OCI-LY7 (cell line): ENCODE data around the gene MBIP. TPM values are rescaled to one million over a fixed set of nuclear protein-coding genes. Genes with fewer than 3 reads are reported as not detected.

Experiments used
- BruUV-seq: library from RNA; stranded (reverse); fragments of 400-500 nt; replicated peaks from 2 replicates; lab custom pipeline; 2021; lab: Mats Ljungman, UMichigan
- CTCF ChIA-PET: fragments of 300-600 bp; sonication (Branson Sonifier 250); formaldehyde crosslinking; loops from one replicate; lab custom pipeline; 2022; ENCODE audit warnings: antibody characterized with exemption; ENCODE audit not compliant: unreplicated experiment; lab: Charles Lee
- POLR2A ChIA-PET: fragments of 300-600 bp; sonication (Branson Sonifier 250); formaldehyde crosslinking; loops from one replicate; lab custom pipeline; 2022; ENCODE audit warnings: antibody characterized with exemption; lab: Charles Lee
- DNase-seq: peaks from one replicate; pipeline ENCODE4 v3.0.0-alpha.2; 2015; ENCODE audit warnings: low spot score
- H2AFZ ChIP-seq: fragments of 200-600 bp; sonication (generic), shearing (Covaris generic); 2 replicates; pipeline ENCODE4 v1.6.1; 2014; ENCODE audit warnings: mild to moderate bottlenecking, antibody characterized with exemption, low read length, moderate library complexity
- H3K27ac ChIP-seq: fragments of 200-600 bp; sonication (generic); 2 replicates; pipeline ENCODE4 v1.5.1; 2014; ENCODE audit warnings: mixed run types, low read depth, mild to moderate bottlenecking, moderate library complexity, low read length, inconsistent platforms; ENCODE audit not compliant: poor library complexity, severe bottlenecking
- H3K36me3 ChIP-seq: fragments of 200-600 bp; sonication (generic); 2 replicates; pipeline ENCODE4 v1.6.1; 2014; ENCODE audit warnings: mild to moderate bottlenecking, antibody characterized with exemption, low read length, moderate library complexity, mixed read lengths; ENCODE audit not compliant: insufficient read depth
- H3K4me1 ChIP-seq: fragments of 200-600 bp; sonication (generic); 2 replicates; pipeline ENCODE4 v1.5.1; 2014; ENCODE audit warnings: mild to moderate bottlenecking, low read length; ENCODE audit not compliant: insufficient read depth, poor library complexity, severe bottlenecking
- H3K4me2 ChIP-seq: fragments of 200-600 bp; sonication (generic); 2 replicates; pipeline ENCODE4 v1.6.1; 2014; ENCODE audit warnings: mild to moderate bottlenecking, low read length
- H3K4me3 ChIP-seq: fragments of 200-600 bp; sonication (generic); 2 replicates; pipeline ENCODE4 v1.5.1; 2014; ENCODE audit warnings: mild to moderate bottlenecking, low read depth, low read length; ENCODE audit not compliant: poor library complexity, severe bottlenecking
- H3K79me2 ChIP-seq: fragments of 200-600 bp; sonication (generic); 2 replicates; pipeline ENCODE4 v1.6.1; 2016; ENCODE audit warnings: low read depth, mild to moderate bottlenecking, low read length, moderate library complexity, mixed read lengths; ENCODE audit not compliant: insufficient read depth
- H3K9me2 ChIP-seq: fragments of 200-600 bp; sonication (generic); 2 replicates; pipeline ENCODE4 v1.6.1; 2016; ENCODE audit warnings: mild to moderate bottlenecking, low read length, mixed read lengths; ENCODE audit not compliant: insufficient read depth
- H3K9me3 ChIP-seq: fragments of 200-600 bp; sonication (generic); 2 replicates; pipeline ENCODE4 v1.6.1; 2014; ENCODE audit warnings: mild to moderate bottlenecking, mixed run types, low read length, mixed read lengths
- H4K20me1 ChIP-seq: fragments of 200-600 bp; sonication (generic); 2 replicates; pipeline ENCODE4 v1.6.1; 2014; ENCODE audit warnings: mild to moderate bottlenecking, antibody characterized with exemption, low read length, moderate library complexity, mixed read lengths; ENCODE audit not compliant: insufficient read depth
- CTCF ChIP-seq: fragments of 200-600 bp; sonication (generic); conservative IDR thresholded peaks from 2 replicates; pipeline ENCODE4 v1.5.1; 2014; ENCODE audit warnings: mild to moderate bottlenecking, antibody characterized with exemption, low read length, moderate library complexity, mixed read lengths
- EZH2phosphoT487 ChIP-seq: fragments of 200-600 bp; sonication (generic); IDR thresholded peaks from 2 replicates; pipeline ENCODE4 v1.6.1; 2018; ENCODE audit warnings: low read depth, borderline replicate concordance, mild to moderate bottlenecking, mixed run types, antibody characterized with exemption, low read length, moderate library complexity, mixed read lengths
- intact Hi-C: fragments of 100-400 bp; cut with micrococcal nuclease; formaldehyde crosslinking; loops from one replicate; pipeline ENCODE4 v1.10.0; 2022; ENCODE audit not compliant: unreplicated experiment
- total RNA-seq, 2 experiments: library from RNA; depleted of rRNA in 1 of 2; stranded (reverse); fragments of >200 nt in 1 of 2; shearing (Covaris generic) in 1 of 2; gene quantifications; 2 replicates each; pipeline ENCODE4 v1.2.3, GENCODE V29; 2014 to 2022

Gene MBIP
- total RNA-seq, 2 experiments from 2014 or later = 8.8 to 28.1 TPM

GRCh38 chr14:36324897-36325296 lies 4.5 kb upstream of the MBIP start:
- H3K4me2 ChIP-seq = no peak overlapping the region
- no peak overlapping the region for H2AFZ ChIP-seq
- no peaks in the 10 kb centered on the region for H3K4me1 ChIP-seq
- ChIA-PET POLR2A (no interaction called here), CTCF (no interaction called here)
- BruUV-seq = no TSS peak
- H3K79me2 ChIP-seq = peaks cover 3% of the 10 kb centered on the region
- no peak for DNase-seq
- H3K9me2 ChIP-seq = no peaks in the 10 kb centered on the region
- intact Hi-C loops = no loop called here
- H3K4me3 ChIP-seq = no peak overlapping the region
- peaks cover under 1% of the 10 kb centered on the region; the same call in 1 of the 2 replicates for H4K20me1 ChIP-seq
- H3K27ac ChIP-seq = no peak overlapping the region
- H3K9me3 ChIP-seq = peaks cover 4% of the 10 kb centered on the region; the same call in 1 of the 2 replicates
- H3K36me3 ChIP-seq = no peaks in the 10 kb centered on the region
- TF ChIP-seq EZH2phosphoT487 = no peak

GRCh38 chr14:36320897-36321381 lies 502 bp upstream of the MBIP start:
- intact Hi-C loops = no loop called here
- Histone ChIP-seq H3K9me3 (peaks cover 4% of the 10 kb centered on the region; the same call in 1 of the 2 replicates), H3K79me2 (peaks cover 42% of the 10 kb centered on the region), H4K20me1 (peaks cover 14% of the 10 kb centered on the region), H3K4me3 (peak overlapping the region; percentile 97), H3K9me2 (no peaks in the 10 kb centered on the region), H2AFZ (peak overlapping the region; percentile 96), H3K36me3 (no peaks in the 10 kb centered on the region), H3K27ac (no peak overlapping the region), H3K4me1 (peaks cover 6% of the 10 kb centered on the region), H3K4me2 (peak overlapping the region; percentile 73)
- ChIA-PET POLR2A (interaction anchor here (0.6 to 1.2 kb wide), 4 partner anchors 15 to 782 kb away, joined by 3 to 4 read pairs (median 3); no protein-coding TSS in a partner anchor), CTCF (no interaction called here)
- DNase-seq = no peak
- BruUV-seq = TSS peak; percentile 89
- TF ChIP-seq EZH2phosphoT487 = no peak
- TF ChIP-seq CTCF = no peak

DNA sequence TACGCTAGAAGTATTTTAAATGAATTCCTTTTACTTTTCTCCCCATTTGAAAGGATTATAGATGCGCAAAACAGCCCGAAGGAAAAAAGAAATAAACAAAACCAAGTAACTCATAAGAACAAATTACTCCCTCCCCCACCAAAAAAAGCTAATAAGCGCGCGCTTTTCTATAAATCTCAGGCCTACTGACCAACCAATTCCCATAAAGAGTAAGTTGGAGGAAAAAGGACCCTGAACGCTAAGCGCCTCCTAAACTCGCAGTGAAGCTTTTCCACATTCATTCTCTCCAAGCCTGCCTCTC lies 588 bp downstream of the MBIP start:
- no TSS peak for BruUV-seq
- peaks cover 53% of the 10 kb centered on the region for H3K79me2 ChIP-seq
- TF ChIP-seq EZH2phosphoT487 (no peak), CTCF (no peak)

More for the DNA sequence above, 588 bp downstream of the MBIP start:
- H3K27ac ChIP-seq = peak overlapping the region; percentile 61
- peaks cover 4% of the 10 kb centered on the region; the same call in 1 of the 2 replicates for H3K9me3 ChIP-seq
- intact Hi-C loops = loop anchor here (10.0 kb wide), 1 partner anchor 465 kb away; no protein-coding TSS in a partner anchor
- peaks cover 14% of the 10 kb centered on the region for H4K20me1 ChIP-seq
- peaks cover 14% of the 10 kb centered on the region for H3K4me1 ChIP-seq
- H2AFZ ChIP-seq = peak overlapping the region; percentile 96
- ChIA-PET CTCF (interaction anchor here (0.5 to 0.7 kb wide), 5 partner anchors 18 to 547 kb away, joined by 3 to 8 read pairs (median 4); no protein-coding TSS in a partner anchor), POLR2A (interaction anchor here (0.6 to 1.2 kb wide), 3 partner anchors 19 to 494 kb away, joined by 3 read pairs; partner anchors contain the start of gene BRMS1L)
- H3K4me2 ChIP-seq = peak overlapping the region; percentile 93
- H3K9me2 ChIP-seq = no peaks in the 10 kb centered on the region
- no peaks in the 10 kb centered on the region for H3K36me3 ChIP-seq
- peak overlapping the region; percentile 97 for H3K4me3 ChIP-seq
- DNase-seq = no peak
